Mesenteric fat pad (tissue), 1 donor: ENCODE results near the gene KRTAP12-1. TPM values are rescaled to one million over a fixed set of nuclear protein-coding genes. Genes with fewer than 3 reads are reported as not detected.
"Not testable (repeated sequence)": the region's sequence is repeated elsewhere in the genome, so short reads cannot be mapped to it uniquely, and the experiment has no call there.

Experiments
- DNase-seq: peaks from one replicate; pipeline ENCODE4 v3.0.0-alpha.2; 2020; ENCODE audit warnings: low spot score
- total RNA-seq: library from RNA; stranded (reverse); fragmentation: NEBNext Ultra II Directional; extraction: Animal tissue kit (Norgen Biotek cat#: 25700); gene quantifications from one replicate; pipeline ENCODE4 v1.2.1, GENCODE V29; 2021
- donor health status: DM: yes; HTN: yes; CAD: no.

The KRTAP12-1 gene
- total RNA-seq, 1 donor from 2014 or later, result not detected

- DNase-seq, result peak; percentile 57
Measured at GRCh38 chr21:44699502-44700001, 17.6 kb upstream of the KRTAP12-1 start.

GRCh38 chr21:44697811-44698734 lies 16.1 kb upstream of the KRTAP12-1 start:
- peak; percentile 83 for DNase-seq

GRCh38 chr21:44697172-44697810 lies 15.3 kb upstream of the KRTAP12-1 start, which contains the start of gene KRTAP10-12:
TSS of gene KRTAP10-12 (plus strand) at chr21:44697172. CDS start at chr21:44697202, 30 bp downstream.
- DNase-seq, result peak; percentile 67

GRCh38 chr21:44696572-44696971 lies 14.6 kb upstream of the KRTAP12-1 start:
- peak; percentile 35 for DNase-seq

GRCh38 chr21:44695641-44696040 lies 13.7 kb upstream of the KRTAP12-1 start:
- no peak for DNase-seq

GRCh38 chr21:44695184-44695583 lies 13.2 kb upstream of the KRTAP12-1 start:
- peak; percentile 65 for DNase-seq

GRCh38 chr21:44694776-44695175 lies 12.8 kb upstream of the KRTAP12-1 start:
- peak; percentile 60 for DNase-seq

GRCh38 chr21:44692798-44693512 lies 11.0 kb upstream of the KRTAP12-1 start:
- no peak for DNase-seq

GRCh38 chr21:44691686-44692085 lies 9.7 kb upstream of the KRTAP12-1 start:
- DNase-seq, result no peak

- not testable (repeated sequence) for DNase-seq
Measured at GRCh38 chr21:44689740-44690139, 7.8 kb upstream of the KRTAP12-1 start.

GRCh38 chr21:44687671-44688070 lies 5.7 kb upstream of the KRTAP12-1 start:
- DNase-seq, result no peak

GRCh38 chr21:44686843-44687561 lies 5.0 kb upstream of the KRTAP12-1 start:
- DNase-seq, result peak; percentile 81

GRCh38 chr21:44686000-44686781 lies 4.2 kb upstream of the KRTAP12-1 start:
- DNase-seq, result peak; percentile 77

GRCh38 chr21:44685050-44685449 lies 3.1 kb upstream of the KRTAP12-1 start:
- not testable (repeated sequence) for DNase-seq

GRCh38 chr21:44684483-44684882 lies 2.5 kb upstream of the KRTAP12-1 start:
- DNase-seq, result no peak

- no peak for DNase-seq
Measured at GRCh38 chr21:44684077-44684476, 2.1 kb upstream of the KRTAP12-1 start.

- no peak for DNase-seq
Measured at GRCh38 chr21:44682580-44683151, 703 bp upstream of the KRTAP12-1 start.

- no peak for DNase-seq
Measured at GRCh38 chr21:44681152-44681551, 811 bp downstream of the KRTAP12-1 start.

GRCh38 chr21:44677881-44678280 lies 4.1 kb downstream of the KRTAP12-1 start:
- DNase-seq, result peak; percentile 85

GRCh38 chr21:44671911-44672310 lies 10.1 kb downstream of the KRTAP12-1 start:
- DNase-seq, result no peak
